HFF-Myc (cell line): ENCODE results near the gene WDR70.
"Not testable (repeated sequence)": the region's sequence is repeated elsewhere in the genome, so short reads cannot be mapped to it uniquely, and the experiment has no call there.

ENCODE experiments used
- DNase-seq: peaks from one replicate; pipeline ENCODE4 v3.0.0-alpha.2; 2011; ENCODE audit warnings: low read depth; ENCODE audit errors: extremely low read depth
- H3K4me3 ChIP-seq: replicated peaks from 2 replicates; pipeline ENCODE4 v1.5.1; 2011; ENCODE audit warnings: low read depth, mild to moderate bottlenecking, control low read depth, low read length
- CTCF ChIP-seq: IDR thresholded peaks from 2 replicates; pipeline ENCODE4 v1.5.1; 2012; ENCODE audit warnings: mild to moderate bottlenecking, low read depth, low read length, control low read depth; ENCODE audit errors: missing control alignments

Gene WDR70

GRCh38 chr5:37471666-37472197 is 92.6 kb downstream of the WDR70 start:
- no peak for DNase-seq
- no peak overlapping the region for H3K4me3 ChIP-seq
- no peak for TF ChIP-seq CTCF

GRCh38 chr5:37477426-37477825 is 98.3 kb downstream of the WDR70 start:
- TF ChIP-seq CTCF = no peak
- DNase-seq = no peak
- no peak overlapping the region for H3K4me3 ChIP-seq

GRCh38 chr5:37478121-37478894 is 99.2 kb downstream of the WDR70 start:
- TF ChIP-seq CTCF = no peak
- no peak for DNase-seq
- no peak overlapping the region for H3K4me3 ChIP-seq

- not testable (repeated sequence) for H3K4me3 ChIP-seq, DNase-seq
These were observed 102.3 kb downstream of the WDR70 start for GRCh38 chr5:37481395-37481794.

- DNase-seq = no peak
- no peak for TF ChIP-seq CTCF
These were observed 111.1 kb downstream of the WDR70 start for GRCh38 chr5:37490120-37490810.

GRCh38 chr5:37490931-37491330 is 111.8 kb downstream of the WDR70 start:
- no peak for DNase-seq
- no peak for TF ChIP-seq CTCF
- H3K4me3 ChIP-seq = no peak overlapping the region

More at GRCh38 chr5:37490120-37490810, 111.1 kb downstream of the WDR70 start:
- H3K4me3 ChIP-seq = no peak overlapping the region
